HL-60/S4 (cell line): ENCODE measurements around the gene FST.

Experiments used
- in situ Hi-C: fragments of 300-500 bp; cut with MboI; formaldehyde crosslinking; loops from 2 replicates; pipeline ENCODE4 v1.14.3; 2022; ENCODE audit warnings: low sequenced_read_pairs

FST gene, protein sequence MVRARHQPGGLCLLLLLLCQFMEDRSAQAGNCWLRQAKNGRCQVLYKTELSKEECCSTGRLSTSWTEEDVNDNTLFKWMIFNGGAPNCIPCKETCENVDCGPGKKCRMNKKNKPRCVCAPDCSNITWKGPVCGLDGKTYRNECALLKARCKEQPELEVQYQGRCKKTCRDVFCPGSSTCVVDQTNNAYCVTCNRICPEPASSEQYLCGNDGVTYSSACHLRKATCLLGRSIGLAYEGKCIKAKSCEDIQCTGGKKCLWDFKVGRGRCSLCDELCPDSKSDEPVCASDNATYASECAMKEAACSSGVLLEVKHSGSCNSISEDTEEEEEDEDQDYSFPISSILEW

GRCh38 chr5:53480416-53481158, at the start of gene FST:
Gene FST, plus strand, starts transcription at chr5:53480629. Its CDS starts 163 bp downstream, at chr5:53480792.
- in situ Hi-C loops: no loop called here

DNA sequence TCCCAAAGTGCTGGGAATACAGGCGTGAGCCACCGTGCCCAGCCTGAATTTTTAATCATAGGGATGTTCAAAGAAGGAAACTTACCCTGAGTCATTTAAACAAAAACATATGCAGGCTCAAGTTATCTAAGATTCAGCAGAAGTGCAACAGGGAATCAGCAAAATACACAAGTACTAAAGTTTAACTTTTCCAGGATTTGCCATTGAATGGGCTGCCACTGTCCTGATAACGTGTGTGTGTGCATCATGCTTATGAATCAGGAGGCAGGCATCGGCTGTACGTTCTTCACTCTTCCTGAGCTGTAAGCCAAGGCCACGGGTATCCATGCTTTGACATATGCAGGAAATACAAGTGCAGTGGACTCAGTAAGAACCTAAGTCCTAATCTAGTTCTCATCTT, 48.8 kb upstream of the FST start:
- in situ Hi-C loops: loop anchor here (25.0 kb wide), 1 partner anchor 806 kb away; no protein-coding TSS in a partner anchor

GRCh38 chr5:53433026-53433425, 47.4 kb upstream of the FST start:
- in situ Hi-C loops: loop anchor here (25.0 kb wide), 1 partner anchor 804 kb away; no protein-coding TSS in a partner anchor

DNA sequence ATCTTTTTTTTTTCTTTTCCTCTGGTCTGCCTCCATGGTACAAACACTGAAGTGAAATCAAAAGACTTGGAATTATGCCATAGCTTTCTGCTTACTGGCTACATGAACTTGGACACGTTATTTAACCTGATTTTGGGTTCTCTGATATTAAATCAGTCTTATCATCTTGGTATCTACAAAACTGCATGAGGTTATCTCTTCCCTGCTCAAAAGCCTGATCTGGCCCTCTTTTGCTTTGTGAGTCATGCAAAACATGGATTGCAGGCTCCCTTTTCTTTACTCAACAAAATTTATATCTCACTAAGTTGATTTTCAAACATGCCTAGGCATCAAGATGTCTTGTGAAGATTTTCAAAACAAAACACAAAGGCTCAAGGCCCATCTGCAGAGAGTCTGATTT, 45.9 kb upstream of the FST start:
- in situ Hi-C loops: loop anchor here (25.0 kb wide), 1 partner anchor 803 kb away; no protein-coding TSS in a partner anchor

DNA sequence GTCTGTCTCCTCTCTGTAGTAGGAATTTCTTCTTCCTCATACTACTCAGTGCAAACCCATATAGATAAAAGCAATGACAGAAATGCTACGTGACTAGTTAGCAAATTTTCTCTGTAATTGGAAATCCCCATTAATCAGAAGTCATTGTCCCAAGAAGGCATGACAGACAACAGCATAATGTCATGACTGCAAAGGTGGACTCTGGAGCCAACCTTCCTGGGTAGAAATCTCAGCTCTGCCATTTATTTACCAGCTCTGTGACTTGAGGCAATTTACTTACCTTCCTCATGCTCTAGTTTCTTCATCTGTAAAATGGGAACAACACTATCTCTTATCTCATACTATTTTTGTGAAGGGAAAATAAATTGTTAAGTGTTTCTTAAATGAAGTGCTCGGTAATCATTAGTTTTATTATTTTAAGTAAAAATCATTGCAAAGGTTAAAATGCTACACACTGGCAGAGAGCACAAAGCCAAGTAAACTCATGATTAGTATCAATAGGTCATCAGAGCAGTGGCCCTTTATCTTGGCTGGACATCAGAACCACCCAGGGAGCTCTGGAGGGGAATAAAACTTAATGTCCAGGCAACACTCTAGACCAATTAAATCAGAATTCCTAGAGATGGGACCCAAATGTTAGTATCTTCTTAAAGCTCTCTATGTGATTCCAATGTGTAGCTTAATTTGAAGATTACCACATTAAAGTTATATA, 43.8 kb upstream of the FST start:
- in situ Hi-C loops: loop anchor here (25.0 kb wide), 1 partner anchor 801 kb away; no protein-coding TSS in a partner anchor

DNA sequence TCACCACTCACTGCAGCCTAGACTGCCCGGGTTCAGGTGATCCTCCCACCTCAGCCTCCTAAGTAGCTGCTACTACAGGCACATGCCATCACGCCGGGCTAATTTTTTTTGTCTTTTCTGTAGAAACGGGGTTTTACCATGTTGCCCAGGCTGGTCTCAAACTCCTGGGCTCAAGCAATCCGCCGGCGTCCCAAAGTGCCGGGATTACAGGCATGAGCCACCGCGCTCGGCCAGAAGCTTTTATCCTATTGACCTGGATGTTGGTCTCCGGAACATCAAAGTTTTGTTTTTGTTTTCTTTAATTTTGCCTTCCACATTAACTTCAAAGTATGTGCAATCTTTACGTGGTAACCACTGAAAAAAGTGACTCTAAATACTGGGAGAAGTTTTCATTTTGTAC, 42.4 kb upstream of the FST start:
- in situ Hi-C loops: loop anchor here (25.0 kb wide), 1 partner anchor 799 kb away; no protein-coding TSS in a partner anchor

DNA sequence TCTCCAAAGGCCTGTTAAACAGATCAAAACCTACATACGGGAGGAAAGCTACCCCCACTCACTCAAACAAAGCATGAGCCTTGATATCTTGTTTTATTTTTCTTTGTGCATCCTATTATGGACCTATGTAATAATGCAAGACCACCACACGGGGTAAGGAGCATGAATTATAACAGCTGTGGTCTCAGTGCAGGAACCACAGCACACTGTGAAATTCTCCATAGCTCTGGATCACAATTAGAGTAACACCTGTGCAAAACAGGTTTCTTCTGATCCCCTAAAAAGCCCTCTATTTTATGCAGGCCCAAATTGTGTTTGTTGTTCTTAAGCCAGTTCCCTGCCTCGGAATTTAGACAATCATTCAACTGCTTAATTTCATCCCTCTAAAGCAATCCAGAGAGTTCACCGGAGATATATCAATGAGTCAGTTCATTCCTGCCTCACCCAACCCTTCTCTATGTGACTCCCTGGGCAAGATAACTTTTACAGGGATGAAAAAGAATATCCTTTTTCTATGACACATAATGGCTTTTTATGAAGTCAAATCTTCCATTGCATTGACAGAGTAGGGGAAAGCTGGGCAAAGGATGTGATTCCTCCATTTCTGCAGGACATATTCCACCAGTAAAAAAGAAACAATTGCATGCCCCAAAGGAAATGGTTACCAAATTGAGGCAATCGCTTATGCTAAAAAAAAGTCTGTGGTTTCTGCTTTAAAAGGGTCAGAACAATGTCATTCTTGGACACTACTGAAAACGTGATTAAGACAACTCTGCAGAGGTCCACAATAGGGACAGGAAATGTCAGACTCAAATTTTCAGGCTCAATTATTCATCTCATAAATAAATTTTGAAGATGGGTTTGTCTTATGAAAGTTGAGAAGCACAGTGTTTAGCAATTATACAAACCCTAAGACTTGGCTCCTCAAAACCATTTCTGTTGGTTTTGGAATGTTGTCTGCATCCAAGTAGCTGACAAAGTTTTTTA, 41.6 kb upstream of the FST start:
- in situ Hi-C loops: loop anchor here (25.0 kb wide), 1 partner anchor 799 kb away; no protein-coding TSS in a partner anchor

DNA sequence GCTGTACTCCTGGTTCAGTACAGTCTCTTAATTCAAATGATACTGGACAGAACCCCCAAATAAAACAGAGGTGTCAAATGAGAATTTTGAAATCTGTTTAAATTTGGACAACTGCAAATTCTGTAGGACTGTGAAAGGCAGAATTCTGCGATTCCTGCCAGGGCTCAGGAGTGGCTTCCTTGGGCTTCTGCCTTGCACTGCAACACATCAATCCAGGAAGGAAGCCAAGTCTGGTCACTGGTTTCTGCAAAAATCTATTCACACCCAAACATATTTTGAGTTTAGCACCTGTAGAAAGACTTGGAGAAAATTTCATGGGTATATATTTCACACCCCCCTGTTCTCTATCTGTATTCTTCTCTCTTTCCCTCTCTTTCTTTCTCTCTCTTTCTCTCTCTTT, 37.5 kb upstream of the FST start:
- in situ Hi-C loops: loop anchor here (25.0 kb wide), 1 partner anchor 794 kb away; no protein-coding TSS in a partner anchor

DNA sequence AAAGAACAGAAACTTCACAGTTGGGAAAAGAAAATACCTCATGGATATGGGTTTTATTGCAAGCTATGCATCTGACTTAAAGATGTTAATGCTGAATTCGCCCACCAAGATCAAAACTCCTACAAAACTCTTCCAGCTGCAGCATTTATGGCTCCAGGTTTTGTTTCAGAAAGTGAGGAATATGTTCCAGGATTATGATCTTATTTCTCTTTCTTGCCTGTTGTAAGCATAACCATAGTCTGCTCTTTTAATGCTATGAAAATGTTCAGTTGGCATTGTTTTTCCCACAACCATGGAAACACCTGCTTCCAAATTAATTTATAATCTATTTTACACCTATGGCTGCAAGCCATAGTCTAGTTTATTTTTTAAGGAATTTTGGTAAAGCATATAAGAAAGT, 34.9 kb upstream of the FST start:
- in situ Hi-C loops: loop anchor here (25.0 kb wide), 1 partner anchor 792 kb away; no protein-coding TSS in a partner anchor

- in situ Hi-C loops: loop anchor here (25.0 kb wide), 1 partner anchor 790 kb away; no protein-coding TSS in a partner anchor
Measured at GRCh38 chr5:53446908-53447307, 33.5 kb upstream of the FST start.

GRCh38 chr5:53448851-53449250, 31.6 kb upstream of the FST start:
- in situ Hi-C loops: loop anchor here (25.0 kb wide), 1 partner anchor 788 kb away; no protein-coding TSS in a partner anchor

GRCh38 chr5:53453898-53454718, 26.3 kb upstream of the FST start:
- in situ Hi-C loops: no loop called here

GRCh38 chr5:53454719-53455000, 25.8 kb upstream of the FST start:
- in situ Hi-C loops: no loop called here

DNA sequence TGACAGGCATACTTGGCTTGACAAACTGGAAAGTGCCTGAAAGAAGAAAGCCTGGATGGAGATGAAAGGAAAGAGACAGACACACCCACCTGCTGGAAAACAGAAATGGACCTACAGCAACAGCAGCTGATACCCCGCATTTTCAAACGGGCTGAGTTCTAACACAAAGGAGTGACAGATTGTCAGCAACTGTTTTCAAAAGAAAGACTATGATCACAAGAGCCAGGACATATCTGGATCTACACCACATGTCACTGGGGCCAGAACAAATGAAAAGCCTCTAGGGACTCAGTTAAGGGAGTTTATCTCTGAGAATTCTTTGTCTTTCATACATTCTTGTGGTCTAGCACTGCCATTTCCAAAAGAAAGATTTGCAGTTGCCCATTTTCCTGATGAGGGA, 24.1 kb upstream of the FST start:
- in situ Hi-C loops: no loop called here

- in situ Hi-C loops: no loop called here
Measured at GRCh38 chr5:53463909-53464621, 16.4 kb upstream of the FST start.

DNA sequence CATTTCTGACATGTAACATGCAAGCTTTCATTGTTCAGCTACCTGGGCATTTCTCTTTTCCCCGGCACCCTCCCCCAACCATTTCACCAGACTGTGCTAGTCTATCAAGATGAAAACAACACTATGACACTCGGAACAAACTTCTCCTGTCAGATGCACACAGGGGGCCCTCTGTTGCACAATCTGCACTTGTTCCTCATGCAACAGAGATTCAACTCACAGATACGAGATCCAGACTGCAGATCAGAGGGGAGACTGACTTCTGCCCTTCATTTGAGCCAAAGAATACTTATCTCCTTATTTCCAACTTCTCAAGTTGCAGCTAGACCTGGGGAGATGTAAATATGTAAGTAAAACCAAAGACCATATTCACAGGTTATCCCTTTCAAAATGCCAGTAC, 15.7 kb upstream of the FST start:
- in situ Hi-C loops: no loop called here

- in situ Hi-C loops: no loop called here
Measured at GRCh38 chr5:53469946-53470687, 10.3 kb upstream of the FST start.

- in situ Hi-C loops: no loop called here
Measured at GRCh38 chr5:53472279-53472678, 8.2 kb upstream of the FST start.
